Tibial nerve (tissue), 4 donors: ENCODE results near the gene PRR22. TPM values are rescaled to one million over a fixed set of nuclear protein-coding genes. Genes with fewer than 3 reads are reported as not detected.
A peak's percentile ranks its signal among the peaks of the same experiment; 100 is the strongest.

ENCODE experiments used
- DNase-seq, 2 donors: peaks; one replicate each; pipeline ENCODE4 v3.0.0-alpha.2; 2019; ENCODE audit warnings: low spot score in 2 of 2
- H3K27ac ChIP-seq, 4 donors: fragments of 200-600 bp; sonication (generic) in 3 of 4; one replicate each; pipeline ENCODE4 v1.5.1; 2017 to 2019; ENCODE audit warnings: mild to moderate bottlenecking in 1 of 4
- H3K27me3 ChIP-seq, 2 donors: fragments of 200-600 bp; sonication (generic) in 1 of 2; one replicate each; pipeline versions ENCODE4 v1.5.1 to v1.6.0; 2017 to 2019
- H3K36me3 ChIP-seq, 3 donors: fragments of 200-600 bp; sonication (generic); one replicate each; pipeline ENCODE4 v1.5.1; 2018 to 2019
- H3K4me1 ChIP-seq, 4 donors: fragments of 200-600 bp; sonication (generic) in 3 of 4; one replicate each; pipeline ENCODE4 v1.5.1; 2017 to 2019
- H3K4me3 ChIP-seq, 4 donors: fragments of 200-600 bp; sonication (generic) in 3 of 4; one replicate each; pipeline ENCODE4 v1.5.1; 2017 to 2019; ENCODE audit warnings: mild to moderate bottlenecking in 1 of 4, moderate library complexity in 1 of 4
- H3K9me3 ChIP-seq, 4 donors: fragments of 200-600 bp; sonication (generic) in 3 of 4; one replicate each; pipeline ENCODE4 v1.5.1; 2017 to 2019
- CTCF ChIP-seq, 5 experiments: fragments of 200-600 bp in 3 of 5; fragments of 450-650 bp in 2 of 5; sonication (generic) in 3 of 5; IDR thresholded peaks; one replicate each; pipeline ENCODE4 v1.5.1; 2016 to 2019; ENCODE audit warnings: antibody characterized with exemption in 5 of 5, mild to moderate bottlenecking in 3 of 5, moderate library complexity in 2 of 5
- EP300 ChIP-seq, 2 donors: sonication (generic); formaldehyde crosslinking; IDR thresholded peaks; one replicate each; pipeline ENCODE4 v1.6.1; 2017; ENCODE audit warnings: antibody characterized with exemption in 2 of 2, mild to moderate bottlenecking in 1 of 2
- POLR2A ChIP-seq, 2 donors: fragments of 450-650 bp; IDR thresholded peaks; one replicate each; pipeline ENCODE4 v1.6.1; 2017; ENCODE audit warnings: antibody characterized with exemption in 2 of 2, mild to moderate bottlenecking in 2 of 2, moderate library complexity in 2 of 2
- WGBS, 2 donors: methylation state at CpG; one replicate each; pipeline ENCODE4 v1.1.5; 2018; 5-methylcytosine and 5-hydroxymethylcytosine counted together
- total RNA-seq, 4 donors: library from RNA; depleted of rRNA; stranded (reverse); fragments of >200 nt; gene quantifications; one replicate each; pipeline ENCODE4 v1.1.0, GENCODE V29; 2016

Gene PRR22
- total RNA-seq, 4 donors from 2014 or later = 0.66 to 6.3 (median 2.3) TPM

DNA sequence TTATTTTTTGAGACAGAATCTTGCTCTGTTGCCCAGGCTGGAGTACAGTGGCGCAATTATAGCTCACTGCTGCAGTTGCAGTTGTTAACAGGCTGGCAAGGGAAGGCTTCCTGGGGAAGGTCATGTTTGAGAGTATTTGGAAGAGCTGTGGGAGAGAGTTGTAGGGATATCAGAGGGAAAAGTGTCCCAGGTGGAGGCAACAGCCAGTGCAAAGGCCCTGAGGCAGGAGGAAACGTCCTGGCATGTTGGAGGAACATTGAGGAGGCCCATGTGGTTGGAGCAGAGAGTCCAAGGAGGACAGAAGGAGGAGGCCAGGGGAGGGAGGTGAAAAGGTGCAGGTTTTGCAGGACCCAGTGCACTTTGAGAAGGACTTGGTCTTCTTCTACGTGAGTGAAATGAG lies 8.6 kb upstream of the PRR22 start:
- WGBS, 2 donors = 89 to 96% methylated on average over 3 of the region's 3 CpGs
- TF ChIP-seq EP300 (IDR thresholded peaks at IDR 0.05) (no peak), POLR2A (IDR thresholded peaks at IDR 0.05) (no peak), CTCF (IDR thresholded peaks at IDR 0.05) (no peak)

DNA sequence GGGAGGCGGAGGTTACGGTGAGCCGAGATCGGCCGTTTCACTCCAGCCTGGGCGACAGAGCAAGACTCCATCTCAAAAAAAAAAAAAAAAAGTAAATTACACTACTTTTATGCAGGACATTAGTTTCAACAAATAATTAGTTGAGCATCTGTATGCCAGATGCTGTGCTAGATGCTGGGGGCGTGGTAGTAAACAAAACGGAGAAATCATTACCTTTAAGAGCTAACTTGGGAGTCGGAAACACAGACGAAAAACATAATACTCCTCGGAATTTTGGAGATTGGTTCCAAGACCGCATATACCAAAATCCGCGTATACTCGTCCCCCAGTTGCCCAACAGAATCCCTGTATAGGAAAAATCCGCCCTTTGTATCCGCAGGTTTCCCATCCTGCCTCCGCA lies 7.7 kb upstream of the PRR22 start:
- peaks cover 3 to 28% (median 10%) of the 10 kb centered on the region in 3 donors for H3K36me3 ChIP-seq
- H3K9me3 ChIP-seq = no peaks in the 10 kb centered on the region
- TF ChIP-seq POLR2A (IDR thresholded peaks at IDR 0.05) (no peak), CTCF (IDR thresholded peaks at IDR 0.05) (no peak), EP300 (IDR thresholded peaks at IDR 0.05) (no peak)
- peaks cover 0 to 9% (median 2%) of the 10 kb centered on the region in 4 donors for H3K4me1 ChIP-seq
- no peak overlapping the region for H3K27ac ChIP-seq
- no peaks in the 10 kb centered on the region for H3K27me3 ChIP-seq
- WGBS, 2 donors = 85 to 92% methylated on average over 18 of the region's 18 CpGs
- H3K4me3 ChIP-seq = no peak overlapping the region
- no peak for DNase-seq

More for the DNA sequence above, 8.6 kb upstream of the PRR22 start:
- Histone ChIP-seq H3K36me3 (peaks cover 0 to 19% (median 3%) of the 10 kb centered on the region in 3 donors), H3K4me1 (peaks cover 0 to 9% (median 2%) of the 10 kb centered on the region in 4 donors), H3K27ac (no peak overlapping the region), H3K4me3 (no peak overlapping the region), H3K27me3 (no peaks in the 10 kb centered on the region), H3K9me3 (no peaks in the 10 kb centered on the region)
- DNase-seq = no peak

- peak within 1 kb of the TSS; percentile 94 to 98 (median 96) for H3K27ac ChIP-seq
- peaks cover 3 to 42% (median 21%) of the 10 kb centered on the region in 3 donors for H3K36me3 ChIP-seq
- peaks cover 0 to 9% (median 2%) of the 10 kb centered on the region in 4 donors for H3K4me1 ChIP-seq
- H3K9me3 ChIP-seq = no peaks in the 10 kb centered on the region
- TF ChIP-seq POLR2A (IDR thresholded peaks at IDR 0.05) (peak in 1 of 2 donors; percentile 62), CTCF (IDR thresholded peaks at IDR 0.05) (peak in 2 of 5 experiments; percentile 33 to 42), EP300 (IDR thresholded peaks at IDR 0.05) (peak; percentile 72 to 87)
- H3K4me3 ChIP-seq = peak within 1 kb of the TSS; percentile 63 to 86 (median 78)
- WGBS, 2 donors = 13 to 20% methylated on average over 41 to 61 of the region's 72 CpGs
- H3K27me3 ChIP-seq = no peaks in the 10 kb centered on the region
- peak; percentile 92 to 94 for DNase-seq
Observed at GRCh38 chr19:5790559-5791520, 6.3 kb upstream of the PRR22 start, which contains the start of gene DUS3L. Gene DUS3L (minus strand): TSS chr19:5791163. CDS start chr19:5791141, 22 bp downstream.

GRCh38 chr19:5789886-5790558 lies 5.5 kb upstream of the PRR22 start:
- DNase-seq = no peak
- Histone ChIP-seq H3K27me3 (no peaks in the 10 kb centered on the region), H3K4me3 (peak overlapping the region; percentile 63 to 86 (median 78)), H3K36me3 (peaks cover 3 to 51% (median 21%) of the 10 kb centered on the region in 3 donors), H3K4me1 (peaks cover 0 to 9% (median 2%) of the 10 kb centered on the region in 4 donors), H3K27ac (peak overlapping the region; percentile 94 to 98 (median 96)), H3K9me3 (no peaks in the 10 kb centered on the region)
- WGBS, 2 donors = 76 to 83% methylated on average over 26 of the region's 26 CpGs
- TF ChIP-seq EP300 (IDR thresholded peaks at IDR 0.05) (no peak), CTCF (IDR thresholded peaks at IDR 0.05) (no peak)
